ENCODE data around the gene PPHLN1. TPM values are rescaled to one million over a fixed set of nuclear protein-coding genes. Genes with fewer than 3 reads are reported as not detected.

Gene PPHLN1
- total RNA-seq, 1 donor from 2014 or later, result 49.2 TPM

DNA sequence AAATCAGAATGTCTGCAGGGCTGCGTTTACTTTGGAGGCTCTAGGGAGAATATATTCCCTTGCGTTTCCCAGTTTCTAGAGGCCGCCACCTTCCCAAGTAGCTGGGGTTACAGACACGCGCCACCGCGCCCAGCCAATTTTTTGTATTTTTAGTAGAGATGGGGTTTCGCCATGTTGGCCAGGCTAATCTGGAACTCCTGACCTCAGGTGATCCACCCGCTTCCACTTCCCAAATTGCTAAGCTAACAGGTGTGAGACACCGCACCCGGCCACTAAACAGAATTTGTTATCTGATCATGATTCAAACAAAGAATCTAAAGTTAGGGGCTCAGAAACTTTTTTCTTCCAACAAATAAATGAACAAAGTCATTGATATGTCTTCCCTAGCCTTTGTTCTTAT, 114.6 kb downstream of the PPHLN1 start:
- DNase-seq (ENCODE audit: low read depth in 2 of 2), result no peak

DNA sequence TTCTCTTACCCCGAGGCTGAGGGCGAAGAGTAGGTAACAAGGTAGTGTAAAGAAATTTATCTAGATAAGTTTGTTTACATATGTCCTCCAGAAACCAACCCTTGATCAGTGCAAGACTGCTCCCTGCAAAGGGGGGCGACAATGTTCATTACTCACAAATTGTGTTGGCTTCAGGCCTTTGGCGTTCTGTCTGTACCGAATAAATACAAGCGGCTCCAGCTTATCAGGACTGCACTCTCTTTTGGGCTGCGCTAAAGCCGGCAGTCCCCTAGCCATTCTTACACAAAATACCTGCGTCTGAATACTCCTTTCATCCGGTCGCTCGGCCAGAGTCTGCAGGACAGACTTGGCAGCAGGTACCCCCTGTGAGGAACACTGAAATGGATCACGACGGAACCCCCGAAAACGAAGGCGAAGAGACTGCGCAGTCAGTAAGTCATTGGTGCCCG, 116.4 kb downstream of the PPHLN1 start:
- no peak for DNase-seq (ENCODE audit: low read depth in 2 of 2)

DNA sequence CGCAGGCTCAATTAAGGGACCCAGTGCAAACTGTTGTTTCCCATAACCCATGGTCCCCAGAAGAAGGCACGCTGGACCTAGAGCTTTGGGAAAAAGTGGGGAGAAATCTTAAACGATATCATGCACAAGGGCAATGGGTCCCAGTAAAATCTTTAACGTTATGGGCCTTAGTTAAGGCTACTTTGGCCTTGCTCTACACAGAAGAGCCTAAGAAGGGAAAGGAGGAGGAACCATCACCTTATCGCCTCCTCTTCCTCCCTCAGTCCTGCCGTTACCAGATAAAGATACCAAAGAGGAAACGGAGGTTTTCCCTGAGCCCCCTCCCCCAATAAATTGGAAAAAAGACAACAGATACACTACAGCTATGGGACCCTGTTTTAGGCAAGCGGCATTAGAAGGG, 116.9 kb downstream of the PPHLN1 start:
- DNase-seq (ENCODE audit: low read depth in 2 of 2), result no peak

DNA sequence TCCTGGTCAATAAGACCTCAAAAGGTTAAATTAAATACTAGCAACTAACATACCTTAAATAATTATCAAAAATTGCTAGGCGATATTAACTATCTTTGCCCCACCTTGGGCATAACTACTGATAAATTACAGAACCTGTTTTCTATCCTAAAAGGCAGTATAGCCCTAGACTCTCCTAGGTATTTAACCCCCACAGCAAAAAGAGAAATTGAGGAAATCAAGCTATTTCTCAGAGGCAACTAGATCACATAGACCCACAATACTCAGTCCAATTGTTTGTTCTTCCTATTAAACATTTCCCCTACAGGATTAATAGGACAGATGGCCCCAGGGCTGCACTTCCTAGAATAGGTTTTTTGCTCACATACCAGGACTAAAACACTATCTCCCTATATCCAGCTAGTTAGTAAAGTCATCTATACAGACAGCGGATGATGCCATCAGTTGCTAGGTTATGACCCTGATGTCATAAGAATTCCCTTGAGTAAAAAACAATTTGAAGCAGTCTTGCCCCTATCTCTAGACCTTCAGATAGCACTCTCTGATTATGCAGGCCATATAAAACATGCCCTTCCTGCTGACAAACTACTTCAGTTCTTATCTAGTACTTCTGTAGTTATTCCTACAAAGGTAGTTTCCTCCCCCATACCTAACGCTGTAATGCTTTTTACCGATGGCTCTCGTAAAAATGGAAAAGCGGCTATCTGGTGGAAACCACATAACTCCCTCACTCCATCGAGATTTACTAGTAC, 118.4 kb downstream of the PPHLN1 start:
- no peak for DNase-seq (ENCODE audit: low read depth in 2 of 2)

DNA sequence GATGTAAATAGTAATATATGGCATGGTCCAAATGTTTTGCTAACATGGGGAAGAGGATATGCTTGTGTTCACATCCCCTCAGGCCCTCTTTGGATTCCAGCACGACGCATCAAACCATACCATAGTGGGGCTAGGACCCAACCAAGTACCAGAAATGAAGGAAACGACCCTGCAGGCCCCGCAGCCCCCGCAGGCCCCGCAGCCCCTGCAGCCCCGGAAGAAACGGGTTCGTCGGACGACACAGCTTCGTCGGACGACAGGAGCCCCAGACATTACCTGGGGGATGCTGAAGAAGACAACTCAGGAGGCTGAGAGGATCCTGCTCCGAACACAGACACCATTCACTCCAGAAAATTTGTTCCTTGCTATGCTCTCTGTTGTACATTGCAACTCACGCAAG, 119.9 kb downstream of the PPHLN1 start:
- DNase-seq (ENCODE audit: low read depth in 2 of 2), result no peak

DNA sequence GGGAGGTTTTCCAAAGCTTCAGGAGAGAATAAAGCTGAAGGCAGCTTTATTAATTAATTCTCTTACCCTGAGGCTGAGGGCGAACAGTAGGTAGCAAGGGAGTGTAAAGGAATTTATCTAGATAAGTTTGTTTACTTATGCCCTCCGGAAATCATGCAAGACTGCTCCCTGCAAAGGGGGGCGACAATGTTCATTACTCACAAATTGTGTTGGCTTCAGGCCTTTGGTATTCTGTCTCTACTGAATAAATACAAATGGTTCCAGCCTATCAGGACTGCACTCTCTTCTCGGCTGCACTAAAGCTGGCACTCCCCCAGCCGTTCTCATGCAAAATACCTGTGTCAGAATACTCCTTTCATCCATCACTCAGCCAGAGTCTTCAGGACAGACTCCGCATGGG, 120.8 kb downstream of the PPHLN1 start:
- peak; percentile 55 to 85 for DNase-seq (ENCODE audit: low read depth in 2 of 2)

DNA sequence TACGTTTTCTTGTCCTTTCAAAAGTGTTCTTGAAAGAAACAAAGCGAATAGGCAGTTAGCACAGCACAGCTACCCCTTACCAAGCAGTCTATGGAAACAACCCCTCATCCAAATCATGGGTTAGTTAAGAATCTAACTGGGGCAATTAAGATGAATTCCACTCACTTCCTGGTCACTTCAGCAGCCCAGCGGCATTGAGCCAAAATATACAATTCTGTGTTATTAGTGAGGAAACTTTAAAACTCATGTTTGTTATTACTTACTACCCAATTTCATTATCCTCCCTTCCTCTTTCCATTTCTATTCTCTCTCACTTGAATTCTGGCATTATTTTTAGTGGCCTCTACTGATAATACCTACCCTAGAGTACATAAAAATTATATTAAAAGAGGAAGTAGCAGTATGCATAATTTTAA, 121.4 kb downstream of the PPHLN1 start:
- DNase-seq (ENCODE audit: low read depth in 2 of 2), result peak; percentile 66 to 96

DNA sequence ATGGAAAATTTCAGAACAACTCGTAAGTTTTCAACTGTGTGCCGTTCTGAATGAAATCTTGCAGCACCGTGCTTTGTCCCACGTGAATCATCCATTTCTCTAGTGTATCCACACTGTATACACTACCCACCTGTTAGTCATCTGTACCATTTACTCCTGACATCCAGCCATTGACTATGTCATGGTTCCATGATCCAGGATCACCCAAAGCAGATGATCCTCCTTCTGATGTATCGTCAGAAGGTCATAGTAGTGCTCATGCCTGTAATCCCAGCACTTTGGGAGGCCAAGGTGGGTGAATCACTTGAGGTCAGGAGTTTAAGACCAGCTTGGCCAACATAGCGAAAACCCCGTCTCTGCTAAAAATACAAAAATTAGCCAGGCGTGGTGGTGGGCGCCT, 122.9 kb downstream of the PPHLN1 start:
- DNase-seq (ENCODE audit: low read depth in 2 of 2), result no peak

DNA sequence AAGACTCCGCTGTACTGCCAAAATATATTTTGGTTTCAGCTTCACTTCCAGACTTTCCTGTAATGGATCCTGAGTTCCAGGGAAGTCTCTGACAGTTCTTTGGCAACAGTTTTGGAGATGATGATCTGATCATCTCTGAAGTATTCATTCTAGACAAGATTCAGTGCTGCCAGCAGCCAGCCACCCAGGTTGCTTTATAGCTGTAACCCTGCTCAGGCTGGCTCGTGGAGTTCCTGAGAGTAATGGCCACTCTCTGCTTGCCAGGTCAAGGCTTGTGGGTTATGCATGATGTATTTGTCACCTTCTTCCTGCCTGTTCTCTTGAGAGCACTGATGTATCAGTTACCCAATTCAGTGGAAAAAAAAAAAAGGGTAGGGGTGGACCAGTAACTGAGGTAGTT, 124.3 kb downstream of the PPHLN1 start:
- peak; percentile 48 to 61 for DNase-seq (ENCODE audit: low read depth in 2 of 2)

DNA sequence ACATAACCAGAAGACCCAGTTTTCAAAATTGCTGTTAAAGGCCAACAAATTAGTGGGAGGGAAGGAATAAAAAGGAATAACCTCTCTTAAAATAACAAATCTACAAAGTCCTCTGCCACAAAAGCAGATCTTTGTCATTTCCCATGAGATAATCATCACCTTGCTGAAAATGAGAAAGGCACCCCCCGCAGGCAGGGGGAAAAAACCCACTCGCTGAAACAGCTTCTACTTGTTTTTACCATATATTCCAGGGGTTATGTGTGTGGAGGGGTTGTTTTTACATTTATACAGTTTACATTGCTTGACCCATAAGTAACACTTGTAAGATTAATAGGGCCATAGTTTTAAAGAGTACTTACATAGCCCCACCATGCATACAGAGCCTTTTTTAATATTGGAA, 132.6 kb downstream of the PPHLN1 start:
- DNase-seq (ENCODE audit: low read depth in 2 of 2), result no peak

DNA sequence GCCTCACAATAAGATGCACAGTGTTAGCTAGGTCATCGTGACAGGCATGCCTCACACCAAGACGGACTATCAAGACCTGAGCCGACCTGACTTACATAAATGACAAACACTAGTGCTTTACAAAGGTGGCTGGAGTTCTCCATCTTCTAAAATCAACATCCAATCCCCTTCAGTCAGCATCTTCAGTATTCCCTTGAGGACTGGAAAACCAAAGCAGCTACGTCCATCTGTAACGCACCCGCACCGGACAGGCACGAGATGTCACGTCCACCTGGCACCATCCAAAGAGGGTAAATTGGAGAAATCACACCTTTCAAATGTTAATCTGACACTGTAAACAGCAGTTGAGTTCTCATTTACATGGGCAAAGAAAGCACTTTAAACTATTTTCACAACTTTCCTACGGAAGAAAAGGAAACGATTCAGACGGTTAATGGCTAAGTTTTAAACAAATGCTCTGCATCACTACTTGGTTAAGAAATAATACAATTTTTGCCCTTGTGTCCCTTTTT, 133.4 kb downstream of the PPHLN1 start:
- no peak for DNase-seq (ENCODE audit: low read depth in 2 of 2)

DNA sequence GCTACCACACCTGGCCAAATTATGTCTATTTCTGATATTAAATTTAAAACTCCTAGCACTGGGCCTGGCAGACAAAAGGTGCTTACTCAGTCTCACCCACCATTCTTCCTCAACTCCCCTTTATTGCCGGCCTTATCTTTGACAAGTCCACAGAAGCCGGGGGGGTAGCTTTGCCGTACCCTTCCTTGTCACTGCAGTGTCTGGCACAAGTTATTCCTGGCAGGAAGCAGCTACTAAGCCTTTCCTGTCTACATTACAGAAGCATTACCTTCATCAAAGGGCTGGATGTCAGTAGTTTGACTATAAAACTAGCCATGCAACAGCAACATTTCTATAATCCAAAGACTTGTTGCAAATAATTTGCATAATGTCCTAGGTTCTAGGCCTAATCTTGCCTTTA, 136.5 kb downstream of the PPHLN1 start:
- peak; percentile 48 to 64 for DNase-seq (ENCODE audit: low read depth in 2 of 2)

DNA sequence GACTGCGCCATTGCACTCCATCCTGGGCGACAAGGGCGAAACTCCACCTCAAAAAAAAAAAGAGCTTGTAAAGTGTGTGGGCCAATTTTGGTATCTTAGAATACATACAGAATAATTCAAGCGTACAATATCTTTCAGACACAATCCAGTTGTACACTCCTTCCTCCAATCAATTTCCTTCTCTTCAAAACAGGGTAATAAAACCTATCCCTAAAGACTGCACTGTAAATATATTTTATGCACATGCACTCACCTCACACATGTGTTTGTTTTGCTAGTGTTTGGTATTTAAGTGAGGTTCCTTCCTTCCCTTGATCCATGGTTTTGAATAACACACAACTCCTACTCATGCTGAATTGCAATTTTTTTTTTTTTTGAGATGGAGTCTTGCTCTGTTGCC, 137.7 kb downstream of the PPHLN1 start:
- DNase-seq (ENCODE audit: low read depth in 2 of 2), result no peak

DNA sequence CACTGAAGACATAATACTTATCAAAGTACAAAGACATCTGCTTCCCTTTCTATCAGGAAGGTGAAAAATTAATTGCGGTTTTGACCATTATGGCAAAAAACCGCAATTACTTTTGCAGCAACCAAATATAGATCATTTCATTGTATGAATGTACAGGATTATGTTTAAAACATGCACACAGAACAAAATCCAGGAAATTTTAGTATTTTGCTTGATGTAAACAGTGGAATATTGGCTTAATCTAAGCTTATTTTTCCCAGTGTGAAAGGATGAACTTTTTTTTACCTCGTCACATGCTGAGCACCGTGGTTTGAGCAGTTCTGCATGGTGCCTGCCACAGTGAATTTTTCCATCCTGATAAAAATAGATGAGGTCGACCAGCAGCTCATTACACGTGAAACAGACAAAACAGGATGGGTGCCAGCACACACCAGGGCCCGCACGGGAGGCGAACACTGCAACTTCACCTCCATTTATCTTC, 142.4 kb downstream of the PPHLN1 start:
- DNase-seq (ENCODE audit: low read depth in 2 of 2), result peak; percentile 19 to 97

DNA sequence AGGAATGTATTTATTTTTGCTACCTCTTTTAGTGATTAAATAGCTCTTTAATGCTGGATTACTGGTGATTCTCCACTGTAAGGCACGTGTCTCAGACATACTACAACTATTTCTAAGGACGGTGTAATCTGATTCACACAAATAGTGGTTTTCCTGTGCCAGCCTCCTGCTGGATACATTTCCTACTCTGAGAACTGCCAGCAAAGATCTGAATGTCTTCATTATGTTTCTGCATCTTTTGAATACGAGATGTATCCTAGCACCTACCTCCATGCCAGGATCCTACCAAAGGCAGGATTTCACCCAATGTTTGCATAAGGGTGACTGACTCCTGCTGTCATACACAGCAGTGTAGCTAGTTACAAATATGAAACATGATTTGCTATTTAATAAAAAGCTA, 143.0 kb downstream of the PPHLN1 start:
- peak in 1 of 2 donors; percentile 63 for DNase-seq (ENCODE audit: low read depth in 2 of 2)

DNA sequence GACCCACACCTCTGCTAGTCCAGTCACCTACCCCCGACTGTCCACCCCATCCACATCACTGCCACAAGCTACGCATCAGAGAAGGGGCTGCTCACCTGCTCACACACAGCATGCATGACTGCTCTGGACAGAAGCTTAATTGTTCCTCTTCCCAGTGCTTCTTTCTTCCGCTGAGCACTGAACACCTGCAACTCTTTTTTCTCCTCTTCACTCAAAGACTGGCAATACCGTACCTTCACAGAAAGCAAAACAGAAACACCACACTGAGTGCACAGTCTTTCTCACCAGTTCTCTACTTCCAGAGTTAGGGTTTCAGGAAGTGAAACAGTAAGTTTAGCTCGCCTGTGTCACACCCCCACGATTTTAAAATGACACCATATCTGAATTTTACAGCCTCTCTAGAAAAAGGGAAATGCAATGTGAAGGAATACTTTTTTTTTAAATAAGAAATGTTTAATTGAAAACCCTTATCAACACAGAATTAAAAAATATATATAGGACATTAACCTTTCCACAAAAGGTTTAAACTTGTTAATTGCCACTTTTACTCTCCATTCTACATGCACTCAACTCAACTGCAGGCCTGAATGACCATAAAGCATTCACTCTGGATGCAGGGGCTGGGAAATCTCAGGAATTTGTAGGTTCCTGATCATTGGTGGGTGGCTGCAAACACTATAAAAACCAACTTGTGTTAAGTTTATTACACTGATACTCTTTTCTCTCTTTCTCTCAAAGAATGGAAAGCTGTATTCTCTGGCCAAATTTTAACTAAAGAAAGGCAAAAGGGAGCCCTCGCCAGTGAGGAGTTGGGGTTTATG, 143.6 kb downstream of the PPHLN1 start:
- DNase-seq (ENCODE audit: low read depth in 2 of 2), result no peak

DNA sequence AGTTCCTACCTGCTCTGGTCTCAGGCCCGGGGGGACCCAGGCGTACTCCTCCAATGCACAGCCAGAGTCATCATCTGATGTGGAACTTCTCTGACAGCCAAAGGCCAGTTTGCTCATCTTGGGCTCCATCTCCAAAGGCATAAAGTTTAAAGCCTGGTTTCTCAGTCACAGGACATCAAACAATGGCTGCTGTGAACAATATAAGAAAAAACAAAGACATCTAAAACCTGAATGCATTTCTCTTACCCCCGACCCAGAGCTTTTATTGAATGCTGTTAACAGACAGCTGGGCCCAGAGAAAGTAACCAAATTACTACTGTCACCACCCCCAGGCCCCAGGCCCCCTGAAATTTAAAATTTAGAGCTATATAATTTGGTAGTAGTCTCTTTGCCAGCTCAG, 146.4 kb downstream of the PPHLN1 start:
- DNase-seq (ENCODE audit: low read depth in 2 of 2), result no peak

DNA sequence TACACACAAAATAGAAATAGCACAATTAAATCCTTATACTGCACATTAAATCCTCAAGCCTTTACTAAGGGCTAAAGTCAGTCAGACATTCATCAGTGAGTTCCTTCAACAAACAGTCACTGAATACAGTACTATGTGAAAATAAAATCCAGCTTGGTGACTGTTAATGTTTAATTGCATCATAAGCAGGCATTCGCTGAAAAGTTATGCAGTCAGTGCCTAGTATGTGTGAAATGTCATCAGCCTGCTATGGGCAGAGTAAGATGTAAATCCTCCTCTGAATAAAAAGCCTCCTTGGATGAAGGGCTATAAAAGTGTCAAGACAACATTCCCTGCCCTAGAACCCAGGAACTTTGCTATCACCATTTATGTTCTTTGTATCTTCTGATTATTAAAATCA, 147.2 kb downstream of the PPHLN1 start:
- DNase-seq (ENCODE audit: low read depth in 2 of 2), result no peak

DNA sequence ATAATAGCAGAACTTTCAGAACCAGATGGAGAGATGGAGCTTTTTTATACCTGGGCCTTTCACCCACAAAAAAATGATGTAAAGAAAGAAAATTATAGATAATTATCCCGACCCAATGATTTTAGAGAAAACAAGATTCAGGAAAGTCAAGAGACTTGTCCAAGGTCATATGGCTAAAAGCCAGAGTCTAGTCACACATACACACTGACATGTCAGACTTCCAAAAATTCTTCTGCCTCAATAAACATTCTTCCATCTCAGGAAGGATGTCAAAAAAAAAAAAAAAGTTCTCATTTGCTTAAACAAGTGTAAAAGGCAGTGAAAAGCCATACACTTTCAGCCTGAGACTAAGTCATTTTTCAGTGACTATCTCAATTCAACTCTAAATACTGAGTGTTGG, 147.6 kb downstream of the PPHLN1 start:
- peak; percentile 51 to 60 for DNase-seq (ENCODE audit: low read depth in 2 of 2)

DNA sequence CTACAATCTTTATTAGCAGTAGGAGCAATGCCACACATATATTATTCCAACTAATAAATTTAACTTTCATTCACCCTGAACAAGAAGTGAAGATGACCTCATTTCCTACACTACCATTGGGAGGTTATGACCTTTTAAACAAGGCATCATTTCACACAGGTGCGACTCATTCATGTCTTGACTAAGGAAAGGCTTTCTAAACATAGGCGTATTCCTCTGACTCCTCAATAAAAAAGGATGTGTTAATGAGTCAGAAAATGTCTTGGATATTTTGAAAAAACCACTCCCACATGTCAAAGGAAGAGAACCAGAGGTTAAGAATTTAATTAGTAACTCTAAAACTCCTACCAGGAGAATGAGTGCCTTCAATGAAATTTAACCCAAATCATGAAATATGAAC, 148.4 kb downstream of the PPHLN1 start:
- DNase-seq (ENCODE audit: low read depth in 2 of 2), result peak in 1 of 2 donors; percentile 93

DNA sequence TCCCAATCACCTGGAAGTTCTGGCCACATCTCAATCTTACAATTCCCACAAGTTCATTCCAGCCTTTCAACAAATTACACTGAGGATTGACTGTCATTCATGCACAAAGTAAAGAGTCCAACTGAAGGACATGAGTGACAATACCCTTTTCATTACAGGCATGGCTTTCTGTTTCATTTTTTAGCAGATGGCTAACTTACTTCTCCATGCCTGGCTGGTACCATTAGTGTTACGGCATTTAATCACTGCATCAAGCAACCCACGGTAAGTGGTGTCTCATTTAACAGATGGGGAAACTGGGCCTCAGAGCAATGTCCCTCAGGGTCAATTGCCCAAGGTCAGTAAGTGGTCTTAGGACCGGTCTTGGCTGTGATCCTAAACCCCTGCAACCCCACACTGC, 149.1 kb downstream of the PPHLN1 start:
- DNase-seq (ENCODE audit: low read depth in 2 of 2), result no peak

DNA sequence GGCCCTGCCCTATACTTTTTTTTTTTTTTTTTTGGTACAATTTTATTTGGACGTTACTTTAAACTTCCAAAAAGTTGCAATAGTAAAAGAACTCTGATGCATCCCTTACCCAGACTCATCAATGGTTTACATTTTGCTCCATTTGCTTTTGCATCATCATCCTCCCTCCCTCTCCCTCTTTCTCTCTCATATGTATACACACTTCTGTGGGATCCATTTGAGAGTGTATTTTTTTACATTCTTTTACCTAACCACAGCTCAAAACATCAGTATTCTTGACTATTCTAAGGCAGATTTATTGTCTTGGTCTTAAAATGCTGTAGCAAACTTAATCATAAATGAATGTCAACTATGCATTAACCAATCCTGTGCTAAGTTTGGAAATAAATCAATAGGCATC, 152.0 kb downstream of the PPHLN1 start:
- no peak for DNase-seq (ENCODE audit: low read depth in 2 of 2)

DNA sequence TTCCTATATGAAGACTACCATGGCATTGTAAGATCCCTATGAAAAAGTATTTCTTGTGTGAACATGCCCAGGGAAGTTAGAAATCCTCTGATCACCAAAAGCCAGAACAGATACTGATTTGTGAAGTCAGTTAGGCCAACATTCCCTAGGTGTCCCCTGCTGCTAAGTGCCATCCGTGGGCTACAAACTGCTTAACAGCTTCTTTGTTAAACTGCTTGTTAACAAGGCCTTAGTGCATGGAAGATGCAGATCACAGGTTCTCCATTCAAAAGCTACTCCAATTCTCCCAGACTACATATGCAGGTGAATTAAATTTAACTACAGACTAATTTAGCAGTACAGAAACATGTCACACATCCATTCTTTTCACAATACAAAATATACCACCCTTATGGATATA, 155.4 kb downstream of the PPHLN1 start:
- DNase-seq (ENCODE audit: low read depth in 2 of 2), result peak; percentile 5 to 51

All from lung microvascular endothelial cell (primary cell).